Left ventricle myocardium inferior (tissue), 1 donor: ENCODE results near the gene KRT13. TPM values are rescaled to one million over a fixed set of nuclear protein-coding genes. Genes with fewer than 3 reads are reported as not detected.

Experiments used
- DNase-seq: peaks from one replicate; pipeline ENCODE4 v3.0.0-alpha.2; 2020
- H3K27ac ChIP-seq: fragments of 200-600 bp; replicated peaks from 2 replicates; pipeline ENCODE4 v1.8.0; 2021
- H3K27me3 ChIP-seq: fragments of 200-600 bp; 2 replicates; pipeline ENCODE4 v1.8.0; 2021; ENCODE audit warnings: low read depth
- H3K36me3 ChIP-seq: fragments of 200-600 bp; 2 replicates; pipeline ENCODE4 v1.8.0; 2021
- H3K4me1 ChIP-seq: fragments of 200-600 bp; 2 replicates; pipeline ENCODE4 v1.8.0; 2021
- H3K4me3 ChIP-seq: fragments of 200-600 bp; 2 replicates; pipeline ENCODE4 v1.8.0; 2021; ENCODE audit warnings: mild to moderate bottlenecking, moderate library complexity
- H3K9me3 ChIP-seq: fragments of 200-600 bp; replicated peaks from 2 replicates; pipeline ENCODE4 v1.8.0; 2021
- CTCF ChIP-seq: fragments of 200-600 bp; IDR thresholded peaks from 2 replicates; pipeline ENCODE4 v1.8.0; 2021; ENCODE audit warnings: antibody characterized with exemption, mild to moderate bottlenecking, borderline replicate concordance
- intact Hi-C: fragments of 100-400 bp; cut with micrococcal nuclease; formaldehyde crosslinking; loops from one replicate; pipeline ENCODE4 v1.11.0; 2022
- total RNA-seq: library from RNA; stranded (reverse); fragmentation: NEBNext Ultra II Directional; extraction: Animal tissue kit (Norgen Biotek cat#: 25700); gene quantifications from one replicate; pipeline ENCODE4 v1.2.1, GENCODE V29; 2021
- donor health status: DM: no; HTN: yes; CAD: no; lungs with severe emphysema.

Gene KRT13
- total RNA-seq, 1 donor from 2014 or later: not detected

GRCh38 chr17:41549596-41550039 lies 44.2 kb upstream of the KRT13 start:
- TF ChIP-seq CTCF: no peak

GRCh38 chr17:41548844-41549595 lies 43.6 kb upstream of the KRT13 start:
- intact Hi-C loops: no loop called here
- peak; percentile 87 for TF ChIP-seq CTCF
- peaks cover 17% of the 10 kb centered on the region for H3K4me1 ChIP-seq
- H3K27me3 ChIP-seq: peaks cover 82% of the 10 kb centered on the region
- H3K4me3 ChIP-seq: peak overlapping the region; percentile 48
- H3K9me3 ChIP-seq: peaks cover 6% of the 10 kb centered on the region
- H3K36me3 ChIP-seq: no peaks in the 10 kb centered on the region
- peak; percentile 73 for DNase-seq
- peak overlapping the region; percentile 34 for H3K27ac ChIP-seq

More at GRCh38 chr17:41549596-41550039, 44.2 kb upstream of the KRT13 start:
- H3K27me3 ChIP-seq: peaks cover 81% of the 10 kb centered on the region
- H3K27ac ChIP-seq: no peak overlapping the region
- DNase-seq: no peak
- H3K4me1 ChIP-seq: peaks cover 17% of the 10 kb centered on the region
- H3K36me3 ChIP-seq: no peaks in the 10 kb centered on the region
- no peak overlapping the region for H3K4me3 ChIP-seq
- H3K9me3 ChIP-seq: peaks cover 6% of the 10 kb centered on the region
- intact Hi-C loops: no loop called here

GRCh38 chr17:41547921-41548843 lies 42.8 kb upstream of the KRT13 start:
- peaks cover 6% of the 10 kb centered on the region for H3K9me3 ChIP-seq
- no peaks in the 10 kb centered on the region for H3K36me3 ChIP-seq
- peaks cover 79% of the 10 kb centered on the region for H3K27me3 ChIP-seq
- intact Hi-C loops: no loop called here
- DNase-seq: no peak
- H3K27ac ChIP-seq: no peak overlapping the region
- peaks cover 17% of the 10 kb centered on the region for H3K4me1 ChIP-seq
- TF ChIP-seq CTCF: no peak
- H3K4me3 ChIP-seq: peak overlapping the region; percentile 48

- H3K9me3 ChIP-seq: peaks cover 6% of the 10 kb centered on the region
- H3K27ac ChIP-seq: no peak overlapping the region
- intact Hi-C loops: no loop called here
- H3K36me3 ChIP-seq: no peaks in the 10 kb centered on the region
- peaks cover 77% of the 10 kb centered on the region for H3K27me3 ChIP-seq
- TF ChIP-seq CTCF: no peak
- H3K4me1 ChIP-seq: peaks cover 17% of the 10 kb centered on the region
- no peak for DNase-seq
- H3K4me3 ChIP-seq: no peak overlapping the region
Observed at GRCh38 chr17:41547378-41547841, 42.0 kb upstream of the KRT13 start.

DNA sequence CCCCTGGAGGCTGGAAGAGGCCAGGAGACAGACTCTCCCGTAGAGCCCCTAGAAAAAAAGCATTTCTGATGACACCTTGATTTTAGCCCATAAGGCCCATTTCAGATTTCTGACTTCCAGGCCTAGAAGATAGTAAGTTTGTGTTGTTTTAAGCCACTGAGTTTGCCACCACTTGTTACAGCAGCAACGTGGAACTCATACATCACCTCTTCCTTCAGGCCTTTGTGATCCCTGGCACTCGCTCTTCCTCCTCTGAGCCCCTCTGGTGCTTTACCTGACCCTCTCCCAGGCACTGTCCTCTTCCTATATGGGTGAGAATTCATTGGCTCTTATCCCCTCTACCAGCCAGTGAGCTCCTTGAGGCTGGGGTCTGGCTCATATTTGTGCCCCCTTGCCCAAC lies 41.4 kb upstream of the KRT13 start:
- no peak for TF ChIP-seq CTCF
- H3K9me3 ChIP-seq: peaks cover 6% of the 10 kb centered on the region
- no peak for DNase-seq
- intact Hi-C loops: no loop called here
- peaks cover 76% of the 10 kb centered on the region for H3K27me3 ChIP-seq
- peaks cover 17% of the 10 kb centered on the region for H3K4me1 ChIP-seq
- H3K4me3 ChIP-seq: no peak overlapping the region
- H3K36me3 ChIP-seq: no peaks in the 10 kb centered on the region
- H3K27ac ChIP-seq: no peak overlapping the region
